Umbilical cord (tissue), 2 donors: ENCODE data around the gene MAP3K14. TPM values are rescaled to one million over a fixed set of nuclear protein-coding genes. Genes with fewer than 3 reads are reported as not detected.

Source experiments
- DNase-seq: peaks from one replicate; pipeline ENCODE4 v3.0.0-alpha.2; 2015; ENCODE audit warnings: low spot score
- total RNA-seq: library from RNA; depleted of rRNA; stranded (reverse); fragments of >200 nt; gene quantifications from one replicate; pipeline ENCODE4 v1.2.3, GENCODE V29; 2014; ENCODE audit warnings: low replicate concordance; ENCODE audit not compliant: insufficient read depth

MAP3K14 gene
- total RNA-seq, 1 donor from 2014 or later, result 0.96 TPM

DNA sequence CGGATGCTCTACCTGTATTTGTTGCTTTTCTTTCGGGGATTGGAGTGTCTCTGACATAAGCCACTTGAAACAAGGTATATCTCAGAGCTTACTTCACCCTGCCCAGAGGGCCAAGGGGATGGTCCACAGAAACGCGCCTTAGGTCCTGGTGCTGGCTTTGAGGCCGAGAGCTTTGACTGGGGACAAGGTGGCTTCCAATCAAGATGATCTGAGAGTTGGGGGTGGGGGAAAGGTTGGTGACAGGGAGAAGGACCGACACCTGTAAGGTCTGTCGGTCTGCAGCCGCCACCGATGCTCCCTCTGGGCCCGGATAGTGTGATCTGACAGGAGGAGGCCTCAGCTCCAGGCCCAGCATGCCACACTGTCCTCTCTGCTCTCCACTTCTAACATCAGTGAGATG is 33.1 kb downstream of the MAP3K14 start:
- DNase-seq, result no peak

DNA sequence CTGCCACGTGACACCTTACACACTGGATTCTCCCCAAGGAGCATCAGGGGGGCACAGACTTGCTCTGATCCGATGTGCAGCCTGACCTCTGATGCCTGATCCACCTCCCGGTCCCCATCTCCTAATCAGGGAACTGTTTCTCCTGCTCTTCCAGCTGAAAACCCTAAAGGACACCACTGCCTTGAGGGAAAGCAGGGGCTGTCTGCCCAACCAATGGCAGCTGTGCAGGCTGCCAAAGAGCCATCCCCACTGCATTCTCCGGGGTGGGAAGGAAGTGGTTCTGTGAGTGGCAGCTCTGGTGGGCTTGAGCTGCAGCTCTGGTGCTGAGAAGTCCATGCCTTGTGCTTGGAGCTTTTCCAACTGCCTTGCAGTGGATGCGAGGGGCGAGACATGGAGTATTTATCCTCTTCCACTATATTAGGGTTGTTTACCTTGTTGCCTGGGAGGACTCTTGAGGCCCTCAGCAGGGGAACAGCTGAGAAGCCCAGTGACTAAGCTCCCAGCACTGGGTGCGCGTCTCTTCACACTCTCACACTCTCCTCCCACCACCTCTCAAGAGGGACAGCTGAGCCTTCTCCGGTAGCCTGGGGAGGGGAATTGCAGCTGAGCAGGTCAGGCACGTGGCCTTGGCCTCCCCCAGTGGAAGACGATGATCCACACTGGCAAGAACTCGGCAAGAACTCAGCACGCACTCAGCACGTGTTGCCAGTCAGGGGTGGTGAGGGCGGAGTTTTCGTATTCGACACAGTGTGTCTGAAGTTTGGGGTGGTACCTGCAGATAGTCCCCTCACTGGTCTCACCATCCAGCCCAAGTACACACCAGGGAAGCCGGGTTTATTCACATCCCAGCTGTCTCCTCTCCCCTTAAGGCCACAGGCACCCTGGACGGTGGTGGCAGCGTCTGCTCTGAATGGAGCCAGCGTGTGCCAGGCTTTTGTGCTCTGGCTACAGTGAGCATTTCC is 33.9 kb downstream of the MAP3K14 start:
- no peak for DNase-seq

DNA sequence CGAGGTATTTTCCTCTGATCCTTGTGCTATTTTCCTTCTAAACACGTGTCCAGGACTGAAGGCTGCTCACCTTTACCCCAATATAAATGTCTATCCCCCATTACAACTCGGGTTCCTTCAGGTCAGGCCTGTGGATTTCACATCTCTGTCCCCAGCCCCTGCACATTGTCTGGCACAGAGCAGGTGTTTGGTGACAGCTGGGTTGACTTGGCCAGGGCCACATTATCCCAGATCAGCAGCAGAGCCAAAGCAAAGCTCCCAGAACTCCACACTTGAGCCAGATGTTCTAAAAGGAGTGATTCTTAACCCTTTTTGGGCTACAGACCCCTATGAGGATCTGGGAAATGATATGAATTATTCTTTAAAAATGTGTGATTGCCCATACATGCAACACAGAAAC is 36.9 kb downstream of the MAP3K14 start:
- DNase-seq, result no peak

DNA sequence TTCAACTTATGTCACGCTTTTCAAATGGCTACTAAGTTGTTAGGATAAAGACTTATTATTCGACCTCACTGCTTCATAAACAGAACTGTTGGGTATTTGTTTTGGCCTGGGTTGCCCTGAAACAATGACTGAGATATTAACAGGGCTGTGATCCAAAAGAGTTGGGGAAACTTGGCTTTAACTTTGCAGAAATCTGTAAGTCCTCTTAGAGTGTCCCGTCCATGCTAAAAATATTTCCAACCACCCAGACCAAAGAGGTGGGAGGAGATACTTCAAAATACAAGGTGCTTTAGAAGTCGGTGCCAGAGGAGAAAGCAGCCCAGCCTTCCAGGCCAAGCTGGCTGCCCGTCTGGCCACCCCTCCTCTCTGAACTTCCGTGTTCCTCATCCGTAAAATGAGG is 38.8 kb downstream of the MAP3K14 start:
- peak; percentile 29 for DNase-seq

DNA sequence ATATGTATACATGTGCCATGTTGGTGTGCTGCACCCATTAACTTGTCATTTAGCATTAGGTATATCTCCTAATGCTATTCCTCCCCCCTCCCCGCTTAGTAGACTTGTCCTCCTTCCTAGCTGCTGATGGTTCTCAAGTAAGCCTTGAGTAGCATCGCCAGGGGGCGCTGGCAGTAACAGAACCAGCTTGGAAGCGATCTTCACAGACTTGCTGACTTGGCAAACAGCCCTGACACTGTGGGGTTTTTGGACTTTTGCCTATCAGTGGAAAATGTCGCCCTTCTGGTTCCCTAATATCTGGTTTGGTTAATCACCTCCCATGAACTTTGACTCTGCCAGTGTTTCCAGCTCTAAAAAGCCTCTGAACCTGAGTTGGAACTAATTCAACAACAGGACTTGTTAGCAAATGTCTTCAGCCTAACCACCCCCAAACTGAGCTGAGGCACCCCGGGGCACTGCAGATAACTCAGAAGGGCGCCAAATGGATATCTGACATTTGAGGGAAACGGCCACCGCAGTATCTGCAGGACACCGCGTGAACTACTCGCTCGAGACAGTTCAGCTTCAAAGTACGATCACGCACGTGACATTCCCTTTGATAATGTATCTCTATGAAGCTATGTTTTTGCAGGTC is 39.5 kb downstream of the MAP3K14 start:
- peak; percentile 92 for DNase-seq

DNA sequence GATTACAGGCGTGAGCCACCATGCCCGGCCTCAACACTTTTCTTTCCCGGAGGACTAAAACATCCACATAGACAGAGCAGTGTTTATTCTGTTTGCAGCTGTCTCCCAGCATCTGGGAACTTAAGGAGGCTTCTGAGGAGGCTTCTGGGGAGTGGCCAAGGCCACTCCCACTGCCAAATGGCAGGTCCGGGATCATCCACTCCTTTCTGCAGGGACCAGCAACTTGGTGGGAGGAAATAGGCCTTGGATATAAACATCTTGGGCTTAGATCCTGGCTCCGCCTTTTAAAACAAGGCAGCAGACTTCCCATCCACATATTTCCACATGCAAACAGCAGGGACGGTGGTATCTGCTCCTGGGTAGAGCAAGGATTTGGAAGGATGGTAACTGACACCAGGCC is 40.8 kb downstream of the MAP3K14 start:
- DNase-seq, result peak; percentile 41

DNA sequence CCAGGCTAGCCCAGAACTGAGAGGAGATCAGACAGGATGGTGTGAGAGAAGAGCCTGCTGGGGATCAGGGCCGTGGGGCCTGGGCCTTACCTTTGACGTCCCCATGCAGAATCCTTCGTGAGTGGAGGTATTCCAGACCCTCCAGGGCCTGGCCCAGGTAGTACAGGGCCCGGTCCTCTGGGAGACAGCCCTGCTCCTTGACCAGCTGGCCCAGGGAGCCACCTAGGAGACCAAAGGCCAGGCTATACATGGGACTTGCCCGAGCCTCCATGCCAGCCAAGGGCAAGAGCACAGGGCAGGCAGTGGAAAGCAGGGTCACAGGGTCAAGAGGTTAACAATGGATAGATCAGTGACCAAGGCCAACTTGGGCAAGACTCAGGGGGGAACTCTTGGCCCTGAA is 42.8 kb downstream of the MAP3K14 start:
- DNase-seq, result no peak

DNA sequence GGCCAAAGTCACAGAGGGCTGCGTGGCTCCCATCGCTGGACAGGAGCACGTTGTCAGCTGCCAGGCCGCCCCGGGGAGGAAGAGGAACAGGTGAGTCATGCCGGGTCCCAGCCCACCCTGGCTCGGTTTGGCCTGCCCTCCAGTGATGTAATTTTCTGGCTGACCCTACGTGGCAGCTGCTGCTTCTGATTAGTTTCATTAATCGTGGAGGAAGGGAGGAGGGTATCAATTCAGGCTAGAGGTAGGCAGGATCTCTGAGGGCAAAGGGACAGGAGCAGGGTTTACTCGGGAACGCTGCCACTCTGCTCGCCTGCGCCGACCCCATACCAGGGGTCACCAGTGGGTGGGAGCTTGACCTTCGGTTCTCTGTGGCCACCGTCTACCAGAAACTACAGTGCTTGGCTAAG is 43.3 kb downstream of the MAP3K14 start:
- DNase-seq, result no peak

DNA sequence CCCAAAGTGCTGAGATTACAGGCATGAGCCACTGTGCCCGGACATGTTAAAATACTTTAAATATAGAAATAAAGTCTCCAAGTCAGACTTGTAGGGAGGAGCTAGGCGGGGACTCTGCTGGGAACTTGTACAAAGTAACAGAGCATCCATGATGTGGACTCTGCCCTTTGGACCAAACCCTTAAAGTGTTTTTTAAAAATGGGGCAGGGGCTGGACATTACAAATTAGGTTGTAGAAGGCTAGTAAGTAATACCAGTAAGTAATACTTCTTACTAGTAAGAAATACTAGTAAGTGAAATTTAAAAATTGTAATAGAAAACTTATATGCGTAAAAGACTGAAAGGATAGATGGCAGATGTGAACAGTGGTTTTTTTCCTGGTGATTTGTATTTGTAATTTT is 45.2 kb downstream of the MAP3K14 start:
- no peak for DNase-seq

DNA sequence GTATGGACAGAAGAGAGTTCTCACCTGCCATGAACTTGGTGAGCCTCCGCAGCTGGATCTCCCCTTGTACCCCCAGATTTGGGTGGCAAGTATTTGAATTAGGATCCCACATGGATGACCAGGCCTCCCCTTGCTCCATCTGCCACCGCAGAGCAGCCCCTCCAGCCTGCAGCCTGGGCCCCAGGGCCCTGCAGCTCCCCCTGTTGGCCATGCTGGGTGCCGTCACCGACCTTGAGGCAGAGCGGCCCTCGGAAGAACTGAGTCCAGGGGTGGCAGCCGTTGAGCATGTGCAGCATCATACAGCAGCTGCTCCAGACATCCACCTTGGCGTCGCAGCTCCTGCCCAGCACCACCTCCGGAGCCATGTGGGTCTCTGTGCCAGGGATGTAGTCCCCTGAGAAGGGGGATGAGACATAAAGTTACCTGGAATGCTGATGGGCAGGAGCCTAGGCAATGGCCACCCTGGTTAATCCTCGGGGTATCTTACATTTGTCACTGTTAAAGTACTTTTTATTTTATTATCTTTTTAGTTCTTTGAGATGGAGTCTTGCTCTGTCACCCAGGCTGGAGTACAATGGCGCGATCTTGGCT is 45.9 kb downstream of the MAP3K14 start:
- no peak for DNase-seq

DNA sequence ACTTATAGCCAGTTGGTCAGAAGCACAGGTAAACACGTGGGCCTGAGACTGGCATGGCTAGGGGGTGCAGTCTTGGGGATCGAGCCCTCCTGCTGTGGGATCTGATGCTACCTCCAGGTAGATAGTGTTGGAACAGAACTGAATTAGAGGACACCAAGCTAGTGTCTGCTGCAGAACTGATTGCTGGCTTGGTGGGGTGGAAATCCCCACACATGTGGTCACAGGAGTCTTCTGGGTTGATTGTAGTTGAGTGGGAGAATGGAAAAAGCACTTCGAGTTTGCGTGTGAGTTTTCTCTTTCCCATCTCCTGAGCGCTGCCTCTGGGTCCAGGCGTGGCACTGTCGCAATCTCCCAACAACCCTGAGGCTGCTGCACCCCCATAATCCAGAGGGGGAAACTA is 46.9 kb downstream of the MAP3K14 start:
- no peak for DNase-seq

DNA sequence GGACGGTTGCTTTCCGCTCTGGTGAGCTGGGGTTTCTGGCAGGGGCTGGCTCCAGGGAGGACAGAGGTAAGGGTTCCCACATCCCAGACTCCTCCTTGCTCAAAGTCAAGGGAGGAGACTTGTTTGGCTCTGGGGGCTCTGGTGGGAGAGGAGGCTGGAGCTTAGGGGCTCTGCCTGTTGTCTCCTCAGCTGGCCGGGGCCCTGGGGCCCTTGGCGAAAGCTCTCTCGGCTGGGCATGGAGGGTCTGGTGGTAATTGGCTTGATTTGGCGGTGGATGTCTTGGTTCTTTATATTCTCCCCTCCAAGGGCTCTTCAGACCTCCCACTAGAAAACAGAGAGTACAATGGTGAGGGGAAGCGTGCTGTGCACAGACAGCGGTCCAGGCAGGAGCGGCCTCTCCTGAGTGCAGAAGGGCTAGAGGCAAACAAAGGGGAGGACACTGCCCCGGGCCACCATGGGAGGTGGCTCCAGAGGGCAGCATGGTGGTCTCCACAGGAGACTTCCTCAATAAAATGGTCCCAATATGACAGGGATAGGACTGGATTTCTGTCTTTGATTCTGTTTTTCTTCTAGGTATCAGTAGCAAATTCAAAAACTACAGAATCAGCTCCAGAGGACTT is 49.3 kb downstream of the MAP3K14 start:
- no peak for DNase-seq

DNA sequence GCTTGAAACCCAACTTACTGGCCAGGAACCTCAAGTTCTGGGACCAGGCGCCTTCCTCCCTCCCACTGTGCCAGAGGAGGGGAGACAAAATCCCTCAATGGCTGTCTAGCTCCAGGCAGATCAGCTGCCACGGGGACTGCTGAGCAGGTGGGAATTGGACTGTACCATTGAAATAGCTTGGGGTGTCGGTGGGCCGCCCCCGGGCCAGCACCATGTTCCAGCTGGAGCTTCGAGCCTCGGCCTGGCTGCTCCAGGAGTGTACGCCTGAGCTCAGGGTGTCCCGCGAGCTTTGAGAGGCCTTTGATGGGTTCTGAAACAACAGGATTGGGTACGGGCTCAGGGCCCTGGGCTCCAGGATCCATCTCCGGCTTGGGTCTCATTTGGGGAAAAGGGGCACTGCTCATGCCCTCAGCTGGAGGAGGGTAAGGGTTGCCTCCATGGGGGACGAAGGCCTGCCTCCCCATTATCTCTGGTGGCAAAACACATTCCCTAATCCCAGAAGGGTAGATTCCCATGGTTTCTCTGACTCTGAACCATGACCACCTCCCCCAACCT is 50.4 kb downstream of the MAP3K14 start:
- no peak for DNase-seq

DNA sequence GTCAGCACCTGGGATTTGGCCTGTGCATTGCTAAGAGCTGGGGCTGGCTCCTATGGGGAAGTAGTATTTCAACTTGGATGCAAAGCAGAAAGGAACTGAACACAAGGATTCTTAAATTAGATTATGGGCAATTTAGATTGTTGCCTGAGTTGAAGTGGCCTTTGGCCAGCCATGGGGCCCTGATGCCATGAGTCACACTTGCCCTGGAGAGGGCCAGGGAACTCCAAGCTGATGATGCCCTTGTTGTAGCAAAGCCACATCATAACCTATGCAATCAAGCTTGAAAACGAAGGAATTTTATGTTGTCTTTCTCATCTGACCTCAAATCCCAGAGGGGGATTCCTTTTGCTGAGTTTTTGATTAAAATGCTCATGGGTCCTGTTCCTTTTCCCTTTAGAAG is 51.0 kb downstream of the MAP3K14 start:
- DNase-seq, result no peak

DNA sequence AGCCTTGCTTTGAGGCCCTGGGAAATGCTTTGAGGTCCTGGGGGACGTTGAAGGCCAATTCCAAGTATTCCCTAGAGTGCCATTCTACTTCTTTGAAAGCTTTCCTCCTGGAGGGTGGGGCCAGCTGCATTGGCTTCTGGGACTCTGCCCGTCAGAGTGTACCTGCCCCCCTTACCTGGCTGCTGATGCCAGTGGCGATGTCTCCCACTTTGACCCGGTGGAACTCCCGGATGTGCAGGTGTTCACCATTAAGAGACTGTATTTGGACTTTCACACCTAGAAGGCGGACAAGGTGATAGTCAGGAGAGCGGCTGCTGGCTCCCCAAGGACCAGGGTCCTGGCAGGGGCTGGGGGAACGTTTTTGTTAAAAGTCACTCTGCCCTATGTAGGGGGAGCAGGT is 51.8 kb downstream of the MAP3K14 start:
- DNase-seq, result no peak

DNA sequence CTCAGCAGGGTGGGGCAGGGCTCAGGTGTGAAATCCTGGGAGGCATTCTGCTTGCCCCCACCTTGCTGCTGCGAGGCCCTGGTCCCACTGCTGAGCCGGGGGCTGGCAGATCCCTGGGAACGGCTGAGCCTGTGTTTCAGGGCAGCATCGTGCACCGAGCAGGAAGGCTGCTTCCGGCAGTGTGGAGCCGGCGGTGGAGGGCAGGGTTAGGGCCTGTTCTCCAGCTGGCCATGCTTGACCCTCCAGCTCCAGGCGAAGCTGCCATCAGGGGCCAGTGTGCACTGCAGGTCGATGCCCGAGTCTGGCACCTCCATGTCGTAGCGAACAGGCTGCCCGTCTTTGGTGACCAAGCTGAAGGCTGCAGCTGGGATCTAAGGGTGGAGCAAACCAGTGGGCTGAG is 52.4 kb downstream of the MAP3K14 start:
- no peak for DNase-seq

DNA sequence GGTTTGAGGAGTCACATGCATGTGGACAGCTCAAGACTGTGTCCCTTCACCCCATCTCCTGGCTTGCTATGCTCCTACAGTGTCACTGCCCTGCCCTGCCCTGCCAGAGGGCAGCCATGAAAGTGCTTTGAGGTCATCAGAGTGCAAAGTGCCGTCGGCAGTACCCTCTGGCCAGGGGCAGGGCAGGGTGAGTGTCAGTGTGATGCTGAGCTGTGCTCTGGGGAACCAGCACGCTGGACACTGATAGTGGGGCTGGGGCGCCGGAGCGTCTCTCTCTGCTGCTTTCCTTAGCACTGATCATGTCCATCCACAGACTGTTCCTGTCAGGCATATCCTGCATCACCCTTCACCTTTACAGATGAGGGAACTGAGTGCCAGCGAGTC is 53.4 kb downstream of the MAP3K14 start:
- DNase-seq, result no peak

DNA sequence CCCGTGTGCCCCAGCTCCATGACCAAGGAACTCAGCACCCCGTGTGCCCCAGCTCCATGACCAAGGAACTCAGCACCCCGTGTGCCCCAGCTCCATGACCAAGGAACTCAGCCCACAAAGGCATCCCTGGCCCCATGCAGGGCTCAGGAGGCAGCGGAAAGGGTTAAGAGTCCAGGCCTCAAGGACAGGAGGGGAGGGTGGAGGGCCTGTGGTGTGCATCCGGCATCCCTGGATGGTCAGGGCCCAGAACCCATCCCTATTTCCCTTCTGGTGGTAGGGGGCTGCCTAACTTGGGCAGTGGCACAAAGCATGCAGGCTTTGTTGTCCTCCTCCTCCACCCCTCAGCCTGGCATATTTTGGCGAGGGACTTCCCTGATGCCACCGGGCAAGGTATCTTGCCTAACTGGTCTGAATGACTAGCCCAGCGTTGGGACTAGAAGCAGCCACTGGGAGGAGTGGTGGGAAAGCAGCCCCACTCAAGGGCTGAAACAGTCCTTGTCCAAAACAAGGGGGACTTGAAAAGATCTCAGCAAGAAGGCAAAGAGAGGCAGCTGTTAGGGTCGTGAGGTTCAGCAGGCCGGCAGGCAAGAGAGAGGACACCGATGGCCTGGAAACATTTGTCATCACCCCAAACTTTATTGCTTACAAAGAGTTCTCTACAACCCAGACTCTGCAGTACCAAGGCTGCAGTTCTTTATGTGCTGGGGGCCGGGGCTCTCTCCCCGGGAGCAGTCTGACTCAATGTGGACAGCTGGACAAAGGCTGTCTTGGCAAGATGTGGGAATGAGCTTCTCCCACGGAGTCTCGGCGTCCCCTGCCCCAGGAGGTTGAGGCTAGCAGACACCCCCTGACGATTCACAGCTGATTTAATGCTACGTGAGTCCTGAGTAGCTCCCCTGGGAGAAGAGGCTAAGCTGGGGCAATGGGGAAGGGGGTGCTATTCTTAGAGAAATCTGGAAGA is 54.0 kb downstream of the MAP3K14 start:
- DNase-seq, result no peak

DNA sequence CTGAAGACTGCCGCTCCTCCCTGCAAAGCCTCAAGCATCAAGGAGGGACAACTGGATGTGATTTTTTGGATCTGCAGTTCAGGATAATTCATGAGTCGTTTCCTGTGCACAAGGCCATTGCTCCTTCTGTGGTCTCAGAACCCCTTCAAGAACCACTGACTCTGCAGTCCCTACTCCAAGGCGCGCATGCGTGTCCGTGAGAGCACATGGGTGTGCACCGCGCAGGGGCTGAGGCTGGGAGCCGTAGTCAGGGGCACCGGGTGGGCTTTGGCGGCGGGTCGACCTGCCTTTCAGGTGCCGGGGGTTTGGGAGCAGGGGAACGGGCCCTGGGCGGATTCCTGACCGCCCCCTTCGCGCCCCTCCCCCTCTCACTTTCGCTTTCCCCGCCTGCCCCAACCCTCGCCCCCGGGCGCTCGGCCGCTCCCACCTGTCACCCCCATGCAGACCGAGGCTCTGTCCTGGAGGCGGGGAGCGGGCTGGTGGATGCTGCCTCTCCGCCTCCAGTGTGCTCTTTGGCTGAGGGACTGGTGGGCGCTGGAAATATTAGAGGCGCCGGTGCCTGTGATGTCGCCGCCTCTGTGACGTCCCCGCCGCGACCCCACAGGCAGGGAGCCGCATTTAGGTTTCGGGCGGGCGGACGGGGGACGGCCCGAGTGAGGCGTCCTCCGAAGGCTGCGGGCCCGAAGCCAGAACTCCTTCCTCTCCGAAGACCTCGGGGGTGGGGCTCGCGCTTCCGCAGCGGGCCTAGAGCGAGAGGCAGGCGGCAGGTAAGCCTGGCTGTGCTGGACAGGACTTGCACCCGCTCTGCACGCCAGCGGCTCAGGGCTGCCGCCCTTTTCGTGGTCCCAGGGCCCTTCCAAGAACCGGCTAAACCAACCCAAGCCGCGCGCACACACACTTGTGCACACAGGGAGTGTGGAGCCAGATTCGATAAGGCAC is 55.0 kb downstream of the MAP3K14 start, which contains the start of gene SPATA32:
SPATA32 (minus strand) TSS at position 518 of the 939 bp plus-strand sequence; CDS start at position 440, 78 bp downstream.
- DNase-seq, result peak; percentile 53
